Activated T-cell treated with anti-CD3 and anti-CD28 coated beads, Interleukin-2, amount 50 U/mL, for 48 hours (primary cell): ENCODE data around the gene ZNF155.

Experiments
- DNase-seq, 2 experiments: peaks; one replicate each; pipeline ENCODE4 v3.0.0-alpha.2; 2020

The ZNF155 gene

DNA sequence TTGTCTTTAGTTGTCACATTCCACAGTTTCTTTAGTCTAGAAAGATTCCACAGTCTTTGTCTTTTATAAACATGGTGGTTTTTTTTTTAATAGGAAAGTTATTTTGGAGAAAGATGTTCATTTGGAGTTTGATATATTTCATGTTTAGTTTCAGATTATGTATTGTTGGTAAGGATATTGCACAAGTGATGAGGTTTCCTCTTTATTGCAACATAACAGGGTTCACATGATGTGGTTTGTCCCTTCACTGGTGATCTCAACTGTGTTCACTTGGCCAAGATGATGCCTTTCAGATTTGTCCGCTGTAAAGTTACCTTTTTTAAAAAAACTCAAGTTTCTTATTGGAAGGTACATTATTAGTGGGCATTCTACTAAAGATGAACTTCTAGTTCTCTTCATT is 22.0 kb downstream of the ZNF155 start:
- DNase-seq = no peak

DNA sequence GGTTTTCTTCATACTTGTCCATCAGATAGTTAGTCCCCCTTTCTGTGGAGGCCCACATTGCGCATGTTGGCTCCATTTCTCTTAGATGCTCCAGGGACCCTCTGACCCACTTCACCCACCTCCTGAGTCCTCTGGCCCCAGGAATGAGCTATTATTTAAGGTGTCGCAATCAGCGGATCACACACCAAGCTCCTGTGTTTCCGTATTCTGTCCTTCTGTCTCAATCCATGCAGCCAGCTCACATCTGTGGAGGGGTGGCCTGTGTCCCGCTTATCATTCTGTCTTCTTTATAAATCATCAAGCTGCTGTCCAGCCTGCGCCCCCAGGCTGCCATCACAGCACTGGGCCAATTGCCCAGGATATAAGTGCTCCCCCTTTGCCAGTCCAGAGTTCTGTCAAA is 23.5 kb downstream of the ZNF155 start:
- no peak for DNase-seq

DNA sequence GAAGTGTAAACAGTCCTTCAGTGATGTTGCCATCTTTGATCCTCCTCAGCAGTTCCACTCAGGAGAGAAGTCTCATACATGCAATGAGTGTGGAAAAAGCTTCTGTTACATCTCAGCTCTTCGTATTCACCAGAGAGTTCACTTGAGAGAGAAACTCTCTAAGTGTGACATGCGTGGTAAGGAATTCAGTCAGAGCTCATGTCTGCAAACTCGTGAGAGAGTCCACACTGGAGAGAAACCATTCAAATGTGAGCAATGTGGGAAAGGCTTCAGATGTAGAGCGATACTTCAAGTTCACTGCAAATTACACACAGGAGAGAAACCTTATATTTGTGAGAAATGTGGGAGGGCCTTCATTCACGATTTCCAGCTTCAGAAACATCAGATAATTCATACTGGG is 26.5 kb downstream of the ZNF155 start:
- DNase-seq = no peak

DNA sequence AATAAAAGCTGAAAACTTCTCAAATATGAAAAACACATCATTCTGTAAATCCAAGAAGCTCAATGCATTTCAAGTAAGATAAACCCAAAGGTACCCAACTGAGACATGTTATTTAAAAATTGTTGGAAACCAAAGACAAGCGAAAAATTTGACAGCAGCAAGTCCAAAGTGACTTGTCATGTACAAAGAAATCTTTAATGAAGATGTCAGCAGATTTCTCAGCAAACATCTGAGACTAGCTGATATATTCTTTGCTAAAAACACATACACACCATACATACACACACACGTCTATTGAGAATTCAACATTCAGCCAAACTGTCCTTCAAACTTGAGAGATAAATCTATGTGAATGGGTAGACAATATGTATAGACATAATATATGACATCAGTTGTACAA is 35.5 kb downstream of the ZNF155 start:
- DNase-seq = no peak

DNA sequence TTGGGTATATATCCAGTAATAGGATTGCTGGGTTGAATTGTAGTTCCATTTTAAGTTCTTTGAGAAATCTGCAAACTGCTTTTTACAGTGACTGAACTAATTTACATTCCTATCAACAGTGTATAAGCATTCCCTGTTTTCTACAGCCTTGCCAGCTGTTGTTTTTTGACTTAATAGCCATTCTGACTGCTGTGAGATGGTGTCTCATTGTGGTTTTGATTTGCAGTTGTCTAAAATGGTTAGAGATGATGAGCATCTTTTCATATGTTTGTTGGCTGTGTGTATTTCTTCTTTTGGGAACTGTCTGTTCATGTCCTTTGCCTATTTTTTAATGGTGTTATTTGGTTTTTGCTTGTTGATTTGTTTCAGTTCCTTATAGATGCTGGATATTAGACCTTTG is 37.2 kb downstream of the ZNF155 start:
- DNase-seq = no peak

DNA sequence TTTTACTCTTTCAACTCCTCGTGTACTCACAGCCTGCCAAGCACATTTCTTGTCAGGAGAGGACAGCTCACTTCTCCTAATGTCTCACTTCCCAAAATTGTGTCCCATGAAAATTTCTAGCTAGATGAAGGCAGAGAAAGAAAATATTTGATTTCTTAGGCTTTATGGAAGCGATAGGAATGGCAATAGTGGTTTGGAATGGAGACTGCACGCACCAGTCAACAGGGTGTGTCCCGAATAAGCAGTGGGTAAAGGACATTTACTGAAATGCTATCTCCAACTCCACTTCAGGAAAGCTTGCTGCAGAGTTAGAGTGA is 40.9 kb downstream of the ZNF155 start:
- no peak for DNase-seq

DNA sequence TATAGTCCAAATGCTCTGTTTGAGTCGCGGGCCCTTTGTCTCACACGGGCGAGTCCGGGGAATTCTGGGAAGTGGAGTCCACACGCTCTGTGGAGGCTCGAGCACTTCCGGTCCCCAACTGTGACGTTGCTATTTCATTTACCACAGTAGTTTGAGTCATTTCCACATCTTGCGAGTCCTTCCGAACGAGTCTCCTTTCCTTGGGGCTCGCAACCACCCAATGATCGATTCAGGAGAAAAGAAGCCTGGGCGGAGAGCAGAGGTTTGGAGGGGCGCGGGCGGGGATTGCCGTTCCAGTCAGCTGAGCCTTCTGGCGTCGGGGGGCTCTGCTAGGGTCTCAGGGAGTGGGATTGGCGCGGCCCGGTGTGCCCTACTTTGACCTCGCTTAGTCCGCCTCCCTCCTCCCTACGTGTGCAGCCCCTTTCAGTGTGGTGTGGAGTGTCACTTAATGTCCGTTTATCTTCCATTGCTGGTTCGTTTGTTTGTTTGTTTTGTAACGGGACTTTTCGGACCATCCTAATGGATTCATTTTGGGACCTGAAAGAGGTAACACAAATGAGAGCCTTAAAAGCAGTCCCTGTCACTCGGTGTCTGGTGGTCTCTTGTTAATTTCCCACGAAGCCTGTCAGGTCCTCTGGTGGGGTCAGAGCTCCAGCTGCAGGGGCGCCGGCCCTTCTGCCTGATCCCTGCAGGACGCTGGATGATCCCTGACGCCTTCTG is 41.4 kb downstream of the ZNF155 start, which contains the start of gene ZNF222:
Gene ZNF222 (plus strand): TSS at position 163 of the 720 bp plus-strand sequence. CDS start 58 bp downstream, at position 221.
- DNase-seq = peak; percentile 83 to 84

DNA sequence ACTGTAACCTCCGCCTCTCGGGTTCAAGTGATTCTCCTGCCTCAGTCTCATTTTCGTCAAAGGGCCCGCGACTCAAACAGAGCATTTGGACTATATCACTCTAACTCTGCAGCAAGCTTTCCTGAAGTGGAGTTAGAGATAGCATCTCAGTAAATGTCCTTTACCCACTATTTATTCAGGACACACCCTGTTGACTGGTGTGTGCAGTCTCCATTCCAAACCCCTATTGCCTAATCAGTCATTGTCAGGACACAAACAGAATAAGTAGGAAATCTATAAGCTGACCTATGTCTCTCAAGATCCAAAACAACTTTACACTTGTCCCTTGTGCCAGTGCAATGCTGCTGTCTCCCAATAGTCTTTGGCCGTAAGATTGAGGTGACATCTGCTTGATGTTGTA is 42.6 kb downstream of the ZNF155 start:
- no peak for DNase-seq

DNA sequence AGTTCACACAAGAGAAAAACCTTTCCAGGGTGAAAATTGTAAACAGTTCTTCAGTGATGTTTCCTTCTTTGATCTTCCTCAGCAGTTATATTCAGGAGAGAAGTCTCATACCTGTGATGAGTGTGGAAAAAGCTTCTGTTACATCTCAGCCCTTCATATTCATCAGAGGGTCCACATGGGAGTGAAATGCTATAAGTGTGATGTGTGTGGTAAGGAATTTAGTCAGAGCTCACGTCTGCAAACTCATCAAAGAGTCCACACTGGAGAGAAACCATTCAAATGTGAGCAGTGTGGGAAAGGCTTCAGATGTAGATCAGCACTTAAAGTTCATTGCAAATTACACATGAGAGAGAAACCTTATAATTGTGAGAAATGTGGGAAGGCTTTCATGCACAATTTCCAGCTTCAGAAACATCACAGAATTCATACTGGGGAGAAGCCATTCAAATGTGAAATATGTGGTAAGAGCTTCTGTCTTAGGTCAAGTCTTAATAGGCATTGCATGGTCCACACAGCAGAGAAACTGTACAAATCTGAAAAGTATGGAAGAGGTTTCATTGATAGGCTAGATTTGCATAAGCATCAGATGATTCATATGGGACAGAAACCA is 48.1 kb downstream of the ZNF155 start:
- no peak for DNase-seq

DNA sequence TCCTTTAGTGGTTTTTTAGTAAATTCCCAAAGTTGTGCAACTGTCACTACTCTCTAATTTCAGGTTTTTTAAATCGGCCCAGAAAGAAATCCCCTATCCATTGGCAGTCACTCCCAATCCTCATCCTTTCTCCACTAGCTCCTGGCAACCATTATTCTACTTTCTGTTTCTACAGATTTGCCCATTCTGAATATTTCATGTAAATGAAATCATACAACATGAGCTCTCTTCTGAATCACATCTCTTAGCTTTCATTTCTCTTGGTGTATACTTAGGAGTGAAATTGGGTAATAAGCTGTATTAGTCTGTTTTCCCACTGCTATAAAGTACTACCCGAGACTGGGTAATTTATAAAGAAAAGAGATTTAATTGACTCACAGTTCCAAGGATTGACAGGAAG is 58.2 kb downstream of the ZNF155 start:
- DNase-seq = no peak
